Endothelial cell (in vitro differentiated cells): ENCODE results near the gene PKD2L2. TPM values are rescaled to one million over a fixed set of nuclear protein-coding genes. Genes with fewer than 3 reads are reported as not detected.

Experiments
- DNase-seq: peaks from one replicate; pipeline ENCODE4 v3.0.0; 2021; ENCODE audit warnings: low spot score
- H3K27ac Mint-ChIP-seq: one replicate; pipeline ENCODE4 v1.8.0; 2021; ENCODE audit warnings: mixed read lengths, inconsistent platforms; ENCODE audit not compliant: unreplicated experiment
- H3K27me3 Mint-ChIP-seq: one replicate; pipeline ENCODE4 v1.8.0; 2021; ENCODE audit warnings: mild to moderate bottlenecking, moderate library complexity, mixed read lengths, inconsistent platforms; ENCODE audit not compliant: unreplicated experiment
- H3K36me3 Mint-ChIP-seq: one replicate; pipeline ENCODE4 v1.8.0; 2021; ENCODE audit warnings: mild to moderate bottlenecking, low read depth, mixed read lengths, inconsistent platforms; ENCODE audit not compliant: unreplicated experiment
- H3K4me1 Mint-ChIP-seq: one replicate; pipeline ENCODE4 v1.8.0; 2021; ENCODE audit warnings: mild to moderate bottlenecking, mixed read lengths, inconsistent platforms; ENCODE audit not compliant: unreplicated experiment
- H3K4me3 Mint-ChIP-seq: one replicate; pipeline ENCODE4 v1.8.0; 2021; ENCODE audit warnings: mild to moderate bottlenecking, mixed read lengths, inconsistent platforms; ENCODE audit not compliant: unreplicated experiment
- H3K9me3 Mint-ChIP-seq: one replicate; pipeline ENCODE4 v1.8.0; 2021; ENCODE audit warnings: mixed read lengths, inconsistent platforms; ENCODE audit not compliant: unreplicated experiment
- CTCF ChIP-seq: fragments of 200-600 bp; sonication (generic); IDR thresholded peaks from one replicate; pipeline ENCODE4 v1.5.0; 2021; ENCODE audit warnings: antibody characterized with exemption; ENCODE audit not compliant: unreplicated experiment
- total RNA-seq: library from RNA; stranded (reverse); fragmentation: NEBNext Ultra II Directional; extraction: Animal tissue kit (Norgen Biotek cat#: 25700); gene quantifications from one replicate; pipeline ENCODE4 v1.2.1, GENCODE V29; 2021; ENCODE audit not compliant: unreplicated experiment

PKD2L2 gene
- total RNA-seq, 1 donor from 2014 or later = not detected

- Mint-ChIP-seq H3K27ac (peak overlapping the region; percentile 61), H3K27me3 (peaks cover 1% of the 10 kb centered on the region), H3K9me3 (no peaks in the 10 kb centered on the region), H3K4me3 (no peak overlapping the region), H3K36me3 (no peaks in the 10 kb centered on the region), H3K4me1 (peaks cover 8% of the 10 kb centered on the region)
- no peak for TF ChIP-seq CTCF
- DNase-seq = no peak
Observed at GRCh38 chr5:137888466-137888862, 793 bp upstream of the PKD2L2 start.

DNA sequence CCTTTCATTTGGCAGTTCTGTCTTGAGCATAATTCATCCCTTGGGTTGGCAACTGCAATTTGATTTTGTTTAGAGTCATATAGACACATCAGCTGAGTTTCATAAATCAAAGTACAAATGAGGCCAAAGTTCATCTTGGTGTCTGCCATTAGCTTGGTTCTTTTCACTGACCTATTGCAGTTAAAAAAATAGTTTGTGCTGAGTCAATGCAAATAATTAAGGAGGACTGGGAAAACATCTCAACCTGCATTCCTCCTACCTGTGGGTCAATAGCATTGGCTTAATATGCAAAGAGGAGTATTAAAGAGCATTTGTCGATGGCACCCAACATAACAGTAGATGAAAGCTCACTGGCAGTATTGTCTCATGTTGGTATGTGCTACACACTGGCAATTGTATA, 1.6 kb downstream of the PKD2L2 start:
- DNase-seq = no peak
- no peak overlapping the region for H3K27ac Mint-ChIP-seq
- peaks cover 25% of the 10 kb centered on the region for H3K4me1 Mint-ChIP-seq
- no peaks in the 10 kb centered on the region for H3K9me3 Mint-ChIP-seq
- peaks cover 2% of the 10 kb centered on the region for H3K27me3 Mint-ChIP-seq
- H3K4me3 Mint-ChIP-seq = no peak overlapping the region
- TF ChIP-seq CTCF = no peak
- no peaks in the 10 kb centered on the region for H3K36me3 Mint-ChIP-seq

GRCh38 chr5:137891849-137892248, 2.6 kb downstream of the PKD2L2 start:
- H3K4me1 Mint-ChIP-seq = peaks cover 28% of the 10 kb centered on the region
- H3K27ac Mint-ChIP-seq = no peak overlapping the region
- H3K9me3 Mint-ChIP-seq = no peaks in the 10 kb centered on the region
- no peak for DNase-seq
- H3K27me3 Mint-ChIP-seq = peaks cover 2% of the 10 kb centered on the region
- peak; percentile 65 for TF ChIP-seq CTCF
- H3K36me3 Mint-ChIP-seq = no peaks in the 10 kb centered on the region
- no peak overlapping the region for H3K4me3 Mint-ChIP-seq

- no peak for TF ChIP-seq CTCF
- Mint-ChIP-seq H3K27ac (peak overlapping the region; percentile 28), H3K4me1 (peaks cover 23% of the 10 kb centered on the region), H3K4me3 (no peak overlapping the region), H3K27me3 (peaks cover 2% of the 10 kb centered on the region), H3K36me3 (no peaks in the 10 kb centered on the region), H3K9me3 (no peaks in the 10 kb centered on the region)
- no peak for DNase-seq
Observed at GRCh38 chr5:137894586-137894985, 5.3 kb downstream of the PKD2L2 start.

DNA sequence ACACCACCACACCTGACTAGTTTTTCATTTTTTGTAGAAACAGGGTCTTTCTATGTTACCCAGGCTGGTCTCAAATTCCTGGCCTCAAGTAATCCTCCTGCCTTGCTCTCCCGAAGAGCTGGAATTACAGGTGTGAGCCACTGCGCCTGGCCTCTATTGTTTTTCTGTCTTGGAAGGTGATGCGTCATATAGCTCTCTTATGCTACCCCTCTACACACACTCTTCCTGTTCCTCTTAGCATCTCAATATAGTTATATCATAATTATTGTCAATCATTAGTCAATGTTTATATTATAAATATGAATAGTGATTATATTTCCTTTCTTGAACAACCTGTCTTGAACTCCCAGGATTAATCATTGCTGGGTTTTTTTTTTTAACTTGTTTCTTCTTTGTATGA, 7.3 kb downstream of the PKD2L2 start:
- no peak for DNase-seq
- Mint-ChIP-seq H3K36me3 (no peaks in the 10 kb centered on the region), H3K4me1 (peaks cover 31% of the 10 kb centered on the region), H3K27ac (no peak overlapping the region), H3K4me3 (no peak overlapping the region), H3K27me3 (peaks cover 3% of the 10 kb centered on the region), H3K9me3 (no peaks in the 10 kb centered on the region)
- no peak for TF ChIP-seq CTCF
